ENCODE data around the gene RAD51D. TPM values are rescaled to one million over a fixed set of nuclear protein-coding genes. Genes with fewer than 3 reads are reported as not detected.
"Not testable (repeated sequence)": the region's sequence is repeated elsewhere in the genome, so short reads cannot be mapped to it uniquely, and the experiment has no call there.

The RAD51D gene
- total RNA-seq, 2 donors from 2014 or later: 4.7 to 9.2 TPM

DNA sequence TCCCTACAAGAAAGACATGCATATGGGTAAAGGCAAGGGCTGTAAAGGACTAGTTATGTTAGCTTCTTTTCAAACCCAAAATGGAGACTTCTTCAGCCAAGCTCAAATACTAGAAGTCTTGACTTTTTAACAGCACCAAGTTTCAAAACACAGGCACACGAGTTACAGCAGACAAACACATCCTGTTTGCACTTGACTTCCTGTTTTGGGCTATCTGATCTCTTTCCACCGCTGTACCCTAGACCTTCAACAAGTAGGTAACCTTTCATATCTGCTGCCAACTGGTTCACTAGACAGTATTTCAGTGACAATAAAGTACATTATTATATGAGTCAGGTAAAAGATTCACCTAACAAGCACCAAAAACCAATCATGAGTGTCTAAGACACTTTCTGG, 68.5 kb downstream of the RAD51D start:
- no peak for DNase-seq

DNA sequence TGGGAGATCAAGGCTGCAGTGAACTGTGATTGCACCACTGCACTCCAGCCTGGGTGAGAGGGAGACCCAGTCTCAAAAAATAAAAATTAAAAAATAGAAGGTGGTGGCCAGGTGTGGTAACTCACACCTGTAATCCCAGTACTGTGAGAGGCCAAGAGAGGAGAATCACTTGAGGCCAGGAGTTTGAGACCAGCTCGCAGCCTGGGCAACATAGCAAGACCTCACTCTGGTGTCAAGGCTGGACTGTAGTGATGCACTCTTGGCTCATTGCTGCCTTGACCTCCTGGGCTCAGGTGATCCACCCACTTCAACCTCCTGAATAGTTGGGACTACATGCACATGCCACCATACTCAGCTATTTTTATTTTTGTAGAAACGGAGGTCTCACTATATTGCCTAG, 69.5 kb downstream of the RAD51D start:
- intact Hi-C loops (cut with DNase I): no loop called here
- ATAC-seq (no peak), DNase-seq (no peak)

More for the DNA sequence above, 68.5 kb downstream of the RAD51D start:
- intact Hi-C loops (cut with DNase I): no loop called here
- peak; percentile 61 to 63 for ATAC-seq

DNA sequence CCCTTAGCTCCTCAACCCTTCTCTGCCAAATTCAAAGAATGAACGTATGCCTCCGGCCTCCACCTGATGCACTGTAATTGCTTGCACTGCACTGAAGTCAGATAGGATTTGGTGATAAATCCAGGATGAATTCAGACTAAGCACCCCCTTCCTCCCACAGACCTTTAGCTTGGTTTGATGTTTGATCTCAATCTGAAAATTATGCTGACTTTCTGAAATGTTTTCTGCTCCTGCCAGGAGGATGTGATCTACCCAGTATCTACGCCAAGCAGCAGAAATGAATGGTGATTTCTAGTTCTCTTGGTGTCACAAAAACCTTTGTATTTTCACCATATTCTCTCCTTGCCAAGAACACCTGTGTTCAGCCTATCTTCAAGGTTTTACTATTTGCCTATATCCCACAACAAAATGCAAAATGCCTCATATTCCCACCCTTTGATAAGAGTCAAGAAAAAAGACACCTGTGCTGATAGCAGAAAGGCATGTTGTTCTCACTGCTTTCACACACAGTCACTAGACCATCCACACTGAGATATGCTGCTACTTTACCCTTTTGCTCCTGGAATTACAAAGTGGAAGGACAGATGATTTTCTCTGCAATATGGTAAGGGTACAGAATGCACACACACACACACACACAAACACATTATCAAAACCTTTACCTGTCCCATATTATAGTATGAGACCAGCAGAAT, 70.8 kb downstream of the RAD51D start:
- DNase-seq: no peak
- intact Hi-C loops (cut with DNase I): no loop called here
- ATAC-seq: no peak

DNA sequence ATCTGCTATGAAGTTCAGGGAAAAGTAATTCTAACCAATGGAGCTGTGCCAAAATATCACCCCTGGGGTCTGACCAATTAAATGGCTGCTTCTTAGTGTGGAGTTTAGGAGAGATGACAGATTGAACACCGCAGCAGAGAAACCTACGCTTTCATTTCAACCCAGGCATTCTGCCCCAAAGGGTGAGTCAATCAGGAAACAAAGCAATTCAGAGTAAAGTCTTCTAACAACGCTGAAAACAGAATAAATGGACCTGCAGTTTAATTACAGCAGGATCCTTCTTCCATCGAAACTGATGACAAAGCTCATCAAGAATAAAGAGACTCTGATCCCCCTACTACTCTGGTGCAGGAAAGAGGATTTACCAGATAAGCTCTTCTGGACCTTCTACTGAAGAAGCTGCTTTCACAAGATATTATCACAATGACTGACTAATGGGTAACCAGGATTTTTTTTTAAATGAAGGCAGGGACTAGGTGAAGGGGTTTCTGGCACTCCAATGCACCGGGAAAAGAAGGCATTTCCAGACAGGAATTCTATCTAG, 72.8 kb downstream of the RAD51D start:
- ATAC-seq: no peak
- no peak for DNase-seq
- intact Hi-C loops (cut with DNase I): no loop called here

DNA sequence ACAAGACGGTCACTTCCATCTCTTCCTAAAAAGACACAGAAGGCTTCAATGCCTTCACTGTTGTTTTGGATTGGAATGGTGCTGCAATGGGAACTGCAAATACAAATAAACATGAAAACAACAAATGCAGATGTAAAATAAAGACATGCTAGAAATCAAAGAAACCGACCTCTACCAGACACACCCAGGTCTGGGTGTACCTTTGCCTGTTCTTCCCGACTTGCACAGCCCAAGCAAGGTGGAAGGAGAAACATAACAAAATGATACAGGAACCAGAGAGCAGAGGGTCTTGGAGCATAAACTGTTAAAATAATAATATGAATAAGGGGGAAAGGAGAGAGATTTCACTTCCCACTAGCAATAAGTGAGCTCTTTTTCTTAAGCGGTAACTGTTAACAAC, 73.4 kb downstream of the RAD51D start:
- ATAC-seq (no peak), DNase-seq (no peak)
- intact Hi-C loops (cut with DNase I): no loop called here

DNA sequence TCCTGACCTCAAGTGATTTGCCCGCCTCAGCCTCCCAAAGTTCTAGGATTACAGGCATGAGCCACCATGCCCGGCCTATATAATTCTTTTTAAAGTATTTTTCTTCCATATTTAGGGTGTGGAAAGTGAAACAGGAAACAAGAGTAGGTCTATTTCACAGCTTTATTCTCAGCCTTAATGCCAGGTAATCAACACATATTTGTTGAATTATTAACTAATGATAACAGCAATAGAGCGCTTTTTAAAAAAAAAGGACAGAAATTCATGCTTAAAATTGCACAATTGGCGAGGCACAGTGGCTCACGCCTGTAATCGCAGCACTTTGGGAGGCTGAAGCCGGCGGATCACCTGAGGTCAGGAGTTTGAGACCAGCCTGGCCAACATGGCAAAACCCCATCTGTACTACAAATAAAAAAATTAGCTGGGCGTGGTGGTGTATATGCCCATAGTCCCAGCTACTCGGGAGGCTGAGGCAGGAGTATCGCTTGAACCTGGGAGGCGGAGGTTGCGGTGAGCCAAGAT, 74.1 kb downstream of the RAD51D start:
- intact Hi-C loops (cut with DNase I); DNase-seq; ATAC-seq: not testable (repeated sequence)

DNA sequence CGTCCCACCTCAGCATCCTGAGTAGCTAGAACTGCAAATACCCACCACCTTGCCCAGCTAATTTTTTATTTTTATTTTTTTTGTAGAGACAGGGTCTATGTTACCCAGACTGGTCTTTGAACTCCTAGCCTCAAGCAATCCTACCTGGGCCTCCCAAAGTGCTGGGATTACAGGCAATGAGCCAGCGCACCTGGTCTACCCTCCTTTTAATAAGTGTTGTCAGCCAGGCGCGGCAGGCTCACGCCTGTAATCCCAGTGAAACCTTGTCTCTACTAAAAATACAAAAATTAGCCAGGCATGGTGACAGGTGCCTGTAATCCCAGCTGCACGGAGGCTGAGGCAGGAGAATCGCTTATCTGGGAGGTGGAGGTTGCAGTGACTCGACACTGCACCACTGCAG, 75.5 kb downstream of the RAD51D start:
- DNase-seq: no peak
- intact Hi-C loops (cut with DNase I): no loop called here
- no peak for ATAC-seq

Other genes with a start within 250 kb of the RAD51D start
- gene CCT6B, start 158.4 kb downstream of the RAD51D start, total RNA-seq: 1 to 10 TPM; 1.2 to 2.3 TPM
- gene ZNF830, start 158.3 kb downstream of the RAD51D start, total RNA-seq: 10 to 100 TPM in 1 of 2 donors, 1 to 10 TPM in 1; 9.2 to 10.2 TPM
- 10 to 100 TPM; 14.3 to 23.0 TPM for gene LIG3, start 139.3 kb downstream of the RAD51D start, total RNA-seq
- 10 to 100 TPM; 14.5 to 19.0 TPM for gene RFFL, start 56.2 kb downstream of the RAD51D start, total RNA-seq
- gene FNDC8, start 1.8 kb upstream of the RAD51D start, total RNA-seq: not detected
- 1 to 10 TPM; 5.5 to 6.7 TPM for gene NLE1, start 22.4 kb upstream of the RAD51D start, total RNA-seq
- gene UNC45B, start 28.0 kb upstream of the RAD51D start, total RNA-seq: 100 to 1,000 TPM; 120 to 133 TPM
- gene SLC35G3, start 74.5 kb upstream of the RAD51D start, total RNA-seq: not detected
- gene SLFN5, start 123.2 kb upstream of the RAD51D start, total RNA-seq: 10 to 100 TPM; 15.8 to 27.4 TPM